Hepatocyte (in vitro differentiated cells): ENCODE results near the gene DAB2IP. TPM values are rescaled to one million over a fixed set of nuclear protein-coding genes. Genes with fewer than 3 reads are reported as not detected.

Experiments used
- DNase-seq: peaks from one replicate; pipeline ENCODE4 v3.0.0-alpha.2; 2016; ENCODE audit warnings: low spot score
- H2AFZ ChIP-seq: fragments of 200-600 bp; sonication (generic); 2 replicates; pipeline ENCODE4 v1.6.0; 2016; ENCODE audit warnings: antibody characterized with exemption, mild to moderate bottlenecking
- H3K27ac ChIP-seq: fragments of 200-600 bp; sonication (generic); 2 replicates; pipeline ENCODE4 v1.5.1; 2016; ENCODE audit warnings: mild to moderate bottlenecking
- H3K27me3 ChIP-seq: fragments of 200-600 bp; sonication (generic); 2 replicates; pipeline ENCODE4 v1.6.1; 2016
- H3K36me3 ChIP-seq: fragments of 200-600 bp; sonication (generic); replicated peaks from 2 replicates; pipeline ENCODE4 v1.5.1; 2016; ENCODE audit warnings: low read depth; ENCODE audit not compliant: insufficient read depth
- H3K4me1 ChIP-seq: fragments of 200-600 bp; sonication (generic); 2 replicates; pipeline ENCODE4 v1.5.1; 2016; ENCODE audit warnings: mild to moderate bottlenecking, moderate library complexity; ENCODE audit not compliant: insufficient read depth
- H3K4me2 ChIP-seq: fragments of 200-600 bp; sonication (generic); 2 replicates; pipeline ENCODE4 v1.6.0; 2016
- H3K4me3 ChIP-seq: fragments of 200-600 bp; sonication (generic); 2 replicates; pipeline ENCODE4 v1.5.1; 2016; ENCODE audit warnings: mild to moderate bottlenecking
- H3K79me2 ChIP-seq: fragments of 200-600 bp; sonication (generic); 2 replicates; pipeline ENCODE4 v1.6.0; 2017; ENCODE audit warnings: mild to moderate bottlenecking
- H3K9me2 ChIP-seq: fragments of 200-600 bp; sonication (generic); replicated peaks from 2 replicates; pipeline ENCODE4 v1.6.0; 2017; ENCODE audit warnings: mild to moderate bottlenecking; ENCODE audit not compliant: insufficient read depth
- H3K9me3 ChIP-seq: fragments of 200-600 bp; sonication (generic); 2 replicates; pipeline ENCODE4 v1.5.1; 2016; ENCODE audit warnings: low read depth, mild to moderate bottlenecking
- H4K20me1 ChIP-seq: fragments of 200-600 bp; sonication (generic); 2 replicates; pipeline ENCODE4 v1.6.0; 2016; ENCODE audit warnings: mild to moderate bottlenecking; ENCODE audit not compliant: insufficient read depth, poor library complexity, severe bottlenecking
- CTCF ChIP-seq: fragments of 200-600 bp; sonication (generic); IDR thresholded peaks from 2 replicates; pipeline ENCODE4 v1.5.1; 2016; ENCODE audit warnings: antibody characterized with exemption, mild to moderate bottlenecking; ENCODE audit not compliant: poor library complexity
- EZH2 ChIP-seq: fragments of 200-600 bp; sonication (generic); IDR thresholded peaks from 2 replicates; pipeline ENCODE4 v1.6.1; 2016; ENCODE audit warnings: antibody characterized with exemption, mild to moderate bottlenecking, borderline replicate concordance
- EZH2phosphoT487 ChIP-seq: fragments of 200-600 bp; sonication (generic); IDR thresholded peaks from one replicate; pipeline ENCODE4 v1.6.1; 2018; ENCODE audit warnings: antibody characterized with exemption, mild to moderate bottlenecking, low read depth, moderate library complexity; ENCODE audit not compliant: unreplicated experiment, severe bottlenecking
- WGBS: methylation state at CpG from one replicate; pipeline ENCODE4 v1.1.6; 2016; ENCODE audit warnings: low lambda C conversion rate; ENCODE audit errors: missing lambda C conversion rate; 5-methylcytosine and 5-hydroxymethylcytosine counted together
- polyA plus RNA-seq: library from polyadenylated mRNA; unstranded; fragments of >200 nt; fragmentation: Nextera tagmentation; extraction: Ambion mirVana; gene quantifications from 2 replicates; pipeline ENCODE4 v1.2.1, GENCODE V29; 2016
- total RNA-seq: library from RNA; depleted of rRNA; stranded (reverse); fragments of >200 nt; gene quantifications from 2 replicates; pipeline ENCODE4 v1.2.3, GENCODE V29; 2014

Gene DAB2IP
- total and polyA plus RNA-seq, 2 experiments from 2014 or later, result 11.6 to 31.0 TPM

- Histone ChIP-seq H3K4me1 (peaks cover 21% of the 10 kb centered on the region), H2AFZ (no peak overlapping the region), H3K9me2 (no peaks in the 10 kb centered on the region), H3K79me2 (no peaks in the 10 kb centered on the region), H3K27me3 (no peaks in the 10 kb centered on the region), H3K27ac (no peak overlapping the region), H3K9me3 (no peaks in the 10 kb centered on the region), H4K20me1 (no peaks in the 10 kb centered on the region), H3K4me3 (no peak overlapping the region), H3K4me2 (no peak overlapping the region), H3K36me3 (no peaks in the 10 kb centered on the region)
- no peak for DNase-seq
- TF ChIP-seq EZH2phosphoT487 (no peak), EZH2 (no peak), CTCF (no peak)
- 96% methylated on average over 6 of the region's 6 CpGs for WGBS
These were observed 11.8 kb upstream of the DAB2IP start for GRCh38 chr9:121639619-121640018.

GRCh38 chr9:121640076-121640475 lies 11.4 kb upstream of the DAB2IP start:
- H3K9me3 ChIP-seq, result no peaks in the 10 kb centered on the region
- H3K79me2 ChIP-seq, result no peaks in the 10 kb centered on the region
- H2AFZ ChIP-seq, result no peak overlapping the region
- no peaks in the 10 kb centered on the region for H3K9me2 ChIP-seq
- H4K20me1 ChIP-seq, result no peaks in the 10 kb centered on the region
- DNase-seq, result peak; percentile 81
- no peaks in the 10 kb centered on the region for H3K36me3 ChIP-seq
- TF ChIP-seq CTCF, result peak; percentile 58
- no peak for TF ChIP-seq EZH2phosphoT487
- H3K4me1 ChIP-seq, result peaks cover 19% of the 10 kb centered on the region
- no peaks in the 10 kb centered on the region for H3K27me3 ChIP-seq
- H3K4me3 ChIP-seq, result no peak overlapping the region
- H3K27ac ChIP-seq, result peak overlapping the region; percentile 43
- H3K4me2 ChIP-seq, result no peak overlapping the region
- 69% methylated on average over 8 of the region's 9 CpGs for WGBS

- Histone ChIP-seq H2AFZ (no peak overlapping the region), H3K27ac (peak overlapping the region; percentile 43)
- WGBS, result 77% methylated on average over 2 of the region's 2 CpGs
These were observed 10.8 kb upstream of the DAB2IP start for GRCh38 chr9:121640491-121641223.

GRCh38 chr9:121641224-121641611 lies 10.2 kb upstream of the DAB2IP start:
- no peaks in the 10 kb centered on the region for H3K79me2 ChIP-seq
- TF ChIP-seq EZH2phosphoT487, result no peak
- no peak for TF ChIP-seq EZH2
- TF ChIP-seq CTCF, result no peak
- no peak for DNase-seq
- no peaks in the 10 kb centered on the region for H3K36me3 ChIP-seq
- no peak overlapping the region for H3K4me2 ChIP-seq
- WGBS, result 88% methylated on average over 2 of the region's 2 CpGs
- H3K4me1 ChIP-seq, result peaks cover 17% of the 10 kb centered on the region
- H3K27me3 ChIP-seq, result no peaks in the 10 kb centered on the region
- H3K4me3 ChIP-seq, result no peak overlapping the region
- no peaks in the 10 kb centered on the region for H3K9me2 ChIP-seq
- H4K20me1 ChIP-seq, result no peaks in the 10 kb centered on the region
- H3K27ac ChIP-seq, result no peak overlapping the region
- no peaks in the 10 kb centered on the region for H3K9me3 ChIP-seq
- no peak overlapping the region for H2AFZ ChIP-seq

More at GRCh38 chr9:121640491-121641223, 10.8 kb upstream of the DAB2IP start:
- H3K27me3 ChIP-seq, result no peaks in the 10 kb centered on the region
- H3K9me3 ChIP-seq, result no peaks in the 10 kb centered on the region
- H3K4me3 ChIP-seq, result no peak overlapping the region
- DNase-seq, result no peak
- H3K36me3 ChIP-seq, result no peaks in the 10 kb centered on the region
- no peaks in the 10 kb centered on the region for H3K79me2 ChIP-seq
- H3K4me2 ChIP-seq, result no peak overlapping the region
- H3K9me2 ChIP-seq, result no peaks in the 10 kb centered on the region
- TF ChIP-seq EZH2phosphoT487, result no peak
- no peak for TF ChIP-seq EZH2
- peaks cover 19% of the 10 kb centered on the region for H3K4me1 ChIP-seq
- no peaks in the 10 kb centered on the region for H4K20me1 ChIP-seq
